ENCODE measurements around the gene GCAT. TPM values are rescaled to one million over a fixed set of nuclear protein-coding genes. Genes with fewer than 3 reads are reported as not detected.

Gene GCAT
- 50.3 and 56.8 TPM in 2 replicates for total RNA-seq (2016; rRNA removed; fragmentation: Illumina TruSeq; extraction: Trizol)
- 23.1 and 31.8 TPM in 2 replicates for total RNA-seq (2016; cell fraction: cytosol; rRNA removed; fragmentation: Illumina TruSeq; extraction: Trizol; ENCODE audit: low read depth)
- 52.6 and 58.0 TPM in 2 replicates for total RNA-seq (2016; cell fraction: insoluble cytoplasmic fraction; rRNA removed; fragmentation: Illumina TruSeq; extraction: Trizol)
- 32.9 and 38.6 TPM in 2 replicates for total RNA-seq (2016; cell fraction: membrane; rRNA removed; fragmentation: Illumina TruSeq; extraction: Trizol)
- total RNA-seq (2016; cell fraction: nucleus; rRNA removed; fragmentation: Illumina TruSeq; extraction: Trizol) = 22.7 and 25.7 TPM in 2 replicates
- polyA plus RNA-seq (2011; rRNA removed) = 24.6 and 28.0 TPM in 2 replicates
- polyA plus RNA-seq (2011; cell fraction: cytosol; rRNA removed) = 15.8 and 37.3 TPM in 2 replicates
- polyA plus RNA-seq (2011; cell fraction: nucleus; rRNA removed) = 35.2 and 54.6 TPM in 2 replicates
- 10.3 and 20.4 TPM in 2 replicates for polyA plus RNA-seq (2012)
- 22.8 and 31.3 TPM in 2 replicates for polyA plus RNA-seq (2016; cell fraction: cytosol; fragmentation: Illumina TruSeq; extraction: Trizol; ENCODE audit: low read depth)
- 55.4 and 57.3 TPM in 2 replicates for polyA plus RNA-seq (2016; cell fraction: insoluble cytoplasmic fraction; fragmentation: Illumina TruSeq; extraction: Trizol; ENCODE audit: low read depth)
- polyA plus RNA-seq (2016; cell fraction: membrane; fragmentation: Illumina TruSeq; extraction: Trizol; ENCODE audit: low read depth) = 28.0 and 32.8 TPM in 2 replicates
- 37.4 and 40.9 TPM in 2 replicates for polyA plus RNA-seq (2016; cell fraction: nucleus; fragmentation: Illumina TruSeq; extraction: Trizol; ENCODE audit: insufficient read depth, low read depth)
- 8.3 and 44.9 TPM in 2 replicates for polyA minus RNA-seq (2011; rRNA and poly(A)+ RNA removed; ENCODE audit: low replicate concordance)
- polyA minus RNA-seq (2011; cell fraction: cytosol; rRNA and poly(A)+ RNA removed) = 21.9 and 27.6 TPM in 2 replicates
- 18.2 TPM in 2 replicates for polyA minus RNA-seq (2011; cell fraction: nucleus; rRNA and poly(A)+ RNA removed)
- percentile 82 among the genes with signal in this experiment for Bru-seq, nascent RNA
- BruChase-seq, experiment 1, labeled RNA remaining after a 6-hour chase = percentile 63 among the genes with signal in this experiment
- BruChase-seq, experiment 2, labeled RNA remaining after a 2-hour chase = percentile 53 among the genes with signal in this experiment
- long read RNA-seq, experiment 1, transcript GCAT-201 (9 exons, 1,497 nt) = major isoform, 57 of 93 reads
- long read RNA-seq, experiment 1, partial matches to known transcripts = 8 of 93 reads
- long read RNA-seq, experiment 1, other reads (novel, unspliced or antisense) = 28 of 93 reads
- long read RNA-seq, experiment 2, transcript GCAT-201 (9 exons, 1,497 nt) = major isoform, 20 of 31 reads
- long read RNA-seq, experiment 2, partial matches to known transcripts = 3 of 31 reads
- long read RNA-seq, experiment 2, other reads (novel, unspliced or antisense) = 7 of 31 reads

- Histone ChIP-seq H3K79me2 (ENCODE audit: insufficient read depth, low read length) (peaks cover 25% of the 10 kb centered on the region), H2AFZ (ENCODE audit: low read length) (no peak within 1 kb of the TSS), H3K4me1 (ENCODE audit: insufficient read depth, low read length) (peaks cover 33% of the 10 kb centered on the region), H3K4me2 (ENCODE audit: low read depth, low read length) (peak within 1 kb of the TSS; percentile 97), H3K4me3 (replicated peaks in 1 of 3; ENCODE audit: insufficient read depth in 1 of 3, low read depth in 2 of 3, low read length in 3 of 3) (peak within 1 kb of the TSS; percentile 78 to 95 (median 93)), H3K27ac (ENCODE audit: extremely low read length, insufficient read depth, low read length) (peak within 1 kb of the TSS; percentile 77), H3K9ac (ENCODE audit: insufficient read depth, low read depth, low read length) (peak within 1 kb of the TSS; percentile 88), H3K9me3 (ENCODE audit: low read length) (no peaks in the 10 kb centered on the region), H4K20me1 (ENCODE audit: insufficient read depth, low read length) (peaks cover 42% of the 10 kb centered on the region; the same call in 1 of the 2 replicates), H3K27me3 (ENCODE audit: control insufficient read depth in 1 of 2, insufficient read depth in 2 of 2, low read length in 2 of 2) (no peaks in the 10 kb centered on the region; a peak in 1 of 5 replicates), H3K36me3 (replicated peaks in 1 of 2; ENCODE audit: control insufficient read depth in 1 of 2, insufficient read depth in 2 of 2, low read length in 2 of 2) (no peaks in the 10 kb centered on the region)
- DNase-seq (ENCODE audit: low spot score) = peak; percentile 91
- 2% methylated on average over 22 of the region's 73 CpGs for WGBS (ENCODE audit: low lambda C conversion rate)
- intact Hi-C loops (cut with micrococcal nuclease; ENCODE audit: unreplicated experiment) (loop anchor here (10.0 kb wide), 1 partner anchor 153 kb away; the partner anchor contains the start of gene PDXP), in situ Hi-C loops (cut with HindIII; ENCODE audit: extremely low pct_ligation_motif_present, low pct_unique_long_range_greater_than_20kb) (no loop called here)
- no TSS peak for BruUV-seq (replicated peaks)
- CTCF ChIA-PET (ENCODE audit: low intra/inter-chr PET ratio, low total read pairs) = no interaction called here
- POLR2A ChIA-PET = interaction anchor here (0.6 to 8.6 kb wide), 32 partner anchors 10 to 940 kb away, joined by 3 to 127 read pairs (median 6); partner anchors contain the start of genes ANKRD54, BAIAP2L2, C22orf23 and GALR3
- peak; percentile 64 for FAIRE-seq
- peak; percentile 79 for ATAC-seq
- no peak for TF ChIP-seq ZKSCAN1 (IDR thresholded peaks at IDR 0.05; ENCODE audit: low read length)
- TF ChIP-seq ZNF678 (CRISPR knock-in tag; IDR thresholded peaks at IDR 0.05) = no peak; the same call in 1 of the 2 replicates
- no peak for TF ChIP-seq ZBTB1 (CRISPR knock-in tag; IDR thresholded peaks at IDR 0.05; ENCODE audit: borderline replicate concordance)
- TF ChIP-seq ZNF275 (CRISPR knock-in tag; IDR thresholded peaks at IDR 0.05; ENCODE audit: borderline replicate concordance) = no peak
- TF ChIP-seq ZNF414 (CRISPR knock-in tag; IDR thresholded peaks at IDR 0.05) = no peak
- TF ChIP-seq NONO (IDR thresholded peaks at IDR 0.05) = no peak
- peak; percentile 75; the same call in 1 of the 2 replicates for TF ChIP-seq NONO (CRISPR knock-in tag; conservative IDR thresholded peaks at IDR 0.05)
- no peak for TF ChIP-seq MBNL3 (CRISPR knock-in tag; conservative IDR thresholded peaks at IDR 0.05)
- peak; percentile 70 for TF ChIP-seq FOXP4 (CRISPR knock-in tag; IDR thresholded peaks at IDR 0.05)
- TF ChIP-seq ATF4 (CRISPR knock-in tag; IDR thresholded peaks at IDR 0.05) = peak in 1 of 2 experiments; percentile 60; a peak in 2 of 4 replicates
- no peak for TF ChIP-seq U2AF1 (optimal IDR thresholded peaks at IDR 0.05; ENCODE audit: low read depth, low read length)
Observed at GRCh38 chr22:37807410-37808293, at the start of gene GCAT. Gene GCAT (plus strand): TSS chr22:37807934. CDS start chr22:37807968, 34 bp downstream.
